Measurements from ENCODE around the gene PF4V1.
"Not testable (repeated sequence)": the region's sequence is repeated elsewhere in the genome, so short reads cannot be mapped to it uniquely, and the experiment has no call there.

Gene PF4V1

GRCh38 chr4:73871511-73872310 is 18.6 kb downstream of the PF4V1 start:
- DNase-seq, result no peak

DNA sequence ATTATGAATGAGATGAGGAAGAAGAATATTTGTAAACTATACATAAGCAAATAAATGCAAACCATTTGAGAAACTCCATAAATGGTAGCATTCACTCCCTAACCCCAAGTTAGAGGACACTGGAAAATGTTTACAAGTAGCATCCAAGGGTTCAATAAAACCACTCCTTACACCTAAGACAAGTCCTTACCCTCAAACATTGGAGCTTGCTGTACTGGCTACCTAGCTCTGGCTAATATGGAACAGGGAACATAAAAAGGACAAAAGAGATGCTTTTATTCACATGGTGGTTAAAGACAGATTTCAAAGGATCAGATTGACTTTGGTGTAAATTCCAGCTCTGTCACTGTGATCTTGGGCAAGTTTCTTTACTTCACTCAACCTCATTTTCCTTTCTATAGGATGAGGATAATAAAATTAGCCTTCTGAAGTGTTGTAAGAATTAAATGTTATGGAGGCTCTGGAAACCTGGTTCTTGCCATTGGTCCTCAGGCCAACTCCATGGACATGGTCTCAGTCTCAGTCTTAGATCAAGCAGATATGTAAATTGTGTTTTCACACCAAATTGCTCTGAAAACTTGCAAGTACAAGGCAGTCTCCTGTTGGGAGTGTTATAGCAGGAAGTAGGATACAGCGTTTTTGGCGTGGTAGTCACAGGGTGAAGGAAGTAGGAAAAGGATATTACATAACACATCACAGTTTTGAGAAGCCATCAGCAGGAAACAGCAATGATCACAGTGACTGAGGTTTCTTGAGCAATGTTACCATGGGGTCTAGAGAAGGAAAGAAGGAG is 19.4 kb downstream of the PF4V1 start:
- DNase-seq, result no peak

DNA sequence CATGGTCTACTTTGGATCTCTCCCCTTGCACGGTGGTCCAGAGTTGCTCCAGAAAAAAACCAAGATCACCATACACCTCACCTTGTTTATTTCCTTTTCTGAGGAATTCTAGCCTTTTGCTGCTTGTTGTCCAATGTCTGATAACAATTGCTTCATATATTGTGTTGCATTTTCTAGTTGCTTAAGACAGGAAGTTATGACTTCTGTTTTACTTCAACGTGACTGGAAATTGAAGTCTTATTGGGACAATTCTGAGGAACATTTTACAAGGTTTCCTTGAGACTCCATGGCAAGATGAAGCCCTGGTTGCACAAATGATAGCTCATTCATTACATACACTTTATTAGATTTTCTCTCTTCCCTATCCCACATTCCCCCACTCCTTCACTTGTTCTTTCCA is 21.3 kb downstream of the PF4V1 start:
- DNase-seq, result no peak

DNA sequence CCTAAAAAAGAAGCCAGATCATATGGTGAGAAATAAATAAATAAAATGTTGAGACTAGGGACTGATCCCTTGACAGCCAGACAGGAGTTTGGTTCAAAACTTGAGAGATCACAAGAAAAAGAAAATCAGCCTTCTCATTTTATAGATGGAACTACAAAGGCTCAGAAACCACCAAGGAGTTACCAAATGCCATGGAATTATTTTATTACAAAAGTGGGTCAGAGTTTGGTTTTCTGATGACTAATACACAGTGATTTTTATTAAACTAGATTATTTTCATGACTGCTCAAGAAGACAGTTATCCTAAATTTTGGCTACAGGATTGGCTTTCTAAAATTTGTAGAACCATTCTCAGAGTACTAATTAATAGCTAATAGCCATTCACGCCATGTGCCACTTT is 22.3 kb downstream of the PF4V1 start:
- DNase-seq, result no peak

- DNase-seq, result no peak
Observed at GRCh38 chr4:73883306-73883705, 30.2 kb downstream of the PF4V1 start.

DNA sequence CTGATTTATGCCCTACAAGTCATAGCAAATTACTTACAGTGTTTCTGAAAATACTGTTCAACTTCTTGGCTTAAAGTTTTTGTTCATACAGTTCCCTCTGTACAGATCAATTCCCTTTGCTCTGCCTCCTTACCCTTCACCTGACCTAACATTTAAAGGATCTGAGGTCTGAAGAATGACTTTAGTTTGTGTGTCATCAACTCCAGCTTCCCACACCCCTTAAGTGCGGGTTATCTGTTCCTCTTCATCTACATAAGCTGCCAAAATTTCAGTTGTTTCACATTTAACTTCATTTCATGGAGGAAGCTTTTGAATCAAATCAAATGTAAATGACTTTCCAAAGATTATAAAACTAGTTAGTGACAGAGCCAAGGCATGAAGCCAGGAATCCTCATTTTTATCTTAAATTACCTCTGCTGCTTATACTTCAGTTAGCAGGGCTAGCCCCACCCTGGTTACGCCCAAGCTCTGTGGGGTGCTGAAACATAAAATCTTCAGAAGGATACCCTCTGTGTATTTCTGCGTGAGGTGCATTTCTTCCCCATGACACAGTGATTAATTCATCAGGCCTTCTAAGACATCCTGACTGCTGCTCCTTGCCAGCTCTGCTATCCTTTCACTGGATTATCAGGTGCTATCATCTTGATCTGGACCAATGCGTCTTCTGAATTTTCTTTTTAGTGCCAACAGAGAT is 32.6 kb downstream of the PF4V1 start:
- DNase-seq, result no peak

- no peak for DNase-seq
Observed at GRCh38 chr4:73891326-73891725, 38.2 kb downstream of the PF4V1 start.

- no peak for DNase-seq
Observed at GRCh38 chr4:73891739-73892405, 38.8 kb downstream of the PF4V1 start.

GRCh38 chr4:73892966-73893365 is 39.9 kb downstream of the PF4V1 start:
- no peak for DNase-seq

DNA sequence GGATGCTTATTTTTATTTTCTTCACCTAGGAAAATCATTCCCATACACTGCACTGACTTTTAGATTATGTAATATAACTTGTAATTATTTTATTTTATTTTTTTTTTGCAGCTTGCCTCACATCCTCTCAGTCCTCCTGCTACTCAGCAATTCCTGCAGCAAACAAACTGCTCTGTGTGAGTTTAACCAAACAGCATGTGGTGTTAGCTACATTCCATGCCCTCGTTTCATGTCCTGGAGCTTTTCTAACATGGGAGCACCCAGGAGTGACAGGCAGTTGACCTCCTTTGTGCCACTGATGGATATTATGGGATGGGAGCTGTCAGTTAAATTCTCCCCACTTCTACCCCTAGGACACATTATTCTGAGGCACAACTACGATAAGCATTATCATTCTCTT is 40.9 kb downstream of the PF4V1 start:
- DNase-seq, result no peak

GRCh38 chr4:73895201-73896175 is 42.4 kb downstream of the PF4V1 start:
- no peak for DNase-seq

DNA sequence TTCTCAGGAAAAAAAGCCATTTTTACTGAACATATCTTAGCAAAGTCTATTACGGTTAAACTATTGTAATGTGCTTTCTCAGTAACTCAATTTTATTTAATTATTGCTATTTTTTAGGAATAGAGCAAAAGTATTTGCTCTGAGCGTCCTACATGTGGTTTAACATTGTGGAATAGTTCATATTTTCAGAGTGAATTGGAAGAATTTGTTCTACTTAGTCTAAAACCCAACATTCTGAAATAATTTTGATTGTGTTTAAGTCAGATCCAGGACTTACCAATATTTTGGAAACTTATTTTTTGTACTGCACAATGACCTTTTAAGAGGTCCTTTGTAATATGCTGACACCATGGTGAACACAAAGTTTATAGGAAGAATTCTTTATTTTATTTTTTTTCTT is 43.3 kb downstream of the PF4V1 start:
- no peak for DNase-seq

- DNase-seq, result no peak
Observed at GRCh38 chr4:73897380-73898136, 44.5 kb downstream of the PF4V1 start.

GRCh38 chr4:73899338-73899737 is 46.2 kb downstream of the PF4V1 start:
- not testable (repeated sequence) for DNase-seq

DNA sequence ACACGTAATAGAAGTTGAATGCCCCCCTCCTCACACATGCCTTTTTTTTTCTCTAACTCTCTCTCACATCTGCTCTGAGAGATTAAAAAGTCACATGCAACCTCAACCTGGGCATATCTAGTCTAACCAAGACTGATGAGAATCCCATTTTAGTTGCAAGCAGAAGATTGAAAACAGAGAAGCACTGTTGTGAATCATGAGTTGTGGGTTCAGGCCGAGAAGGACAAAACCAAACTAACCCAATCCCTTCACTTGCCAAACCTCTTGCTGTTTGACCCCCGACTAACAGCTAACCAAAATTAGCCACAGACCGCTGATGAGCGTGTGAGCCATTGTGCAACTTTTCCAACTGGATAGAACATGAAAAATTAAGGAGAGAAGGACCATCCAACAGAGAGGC is 47.9 kb downstream of the PF4V1 start:
- DNase-seq, result no peak

DNA sequence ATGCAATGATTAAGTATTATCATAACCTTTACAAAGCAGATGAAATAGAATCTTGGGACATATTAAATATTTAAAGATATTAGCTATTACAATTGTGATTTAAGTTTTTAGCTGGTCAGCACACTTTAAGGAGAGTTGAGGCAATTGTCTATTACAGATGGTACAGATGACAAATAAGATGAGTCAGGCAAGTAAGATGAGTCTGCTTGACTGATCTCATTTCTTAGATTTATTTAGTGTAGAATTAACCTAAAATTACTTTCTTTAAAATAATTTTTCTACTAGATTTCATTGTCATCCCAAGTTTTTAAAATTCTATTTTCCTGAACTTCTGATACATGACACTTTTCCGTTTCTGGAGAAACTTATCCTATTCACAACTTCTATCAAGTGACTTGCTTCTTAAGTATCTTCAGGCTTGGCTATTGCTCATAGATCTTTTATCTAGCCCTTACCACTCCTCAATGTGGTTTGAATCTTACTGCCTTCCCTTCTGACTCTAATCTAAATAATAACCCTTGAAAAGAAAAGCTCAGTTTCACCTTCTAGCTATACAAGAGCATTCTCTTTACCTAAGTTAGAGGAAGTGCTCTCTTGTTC is 49.0 kb downstream of the PF4V1 start:
- no peak for DNase-seq

DNA sequence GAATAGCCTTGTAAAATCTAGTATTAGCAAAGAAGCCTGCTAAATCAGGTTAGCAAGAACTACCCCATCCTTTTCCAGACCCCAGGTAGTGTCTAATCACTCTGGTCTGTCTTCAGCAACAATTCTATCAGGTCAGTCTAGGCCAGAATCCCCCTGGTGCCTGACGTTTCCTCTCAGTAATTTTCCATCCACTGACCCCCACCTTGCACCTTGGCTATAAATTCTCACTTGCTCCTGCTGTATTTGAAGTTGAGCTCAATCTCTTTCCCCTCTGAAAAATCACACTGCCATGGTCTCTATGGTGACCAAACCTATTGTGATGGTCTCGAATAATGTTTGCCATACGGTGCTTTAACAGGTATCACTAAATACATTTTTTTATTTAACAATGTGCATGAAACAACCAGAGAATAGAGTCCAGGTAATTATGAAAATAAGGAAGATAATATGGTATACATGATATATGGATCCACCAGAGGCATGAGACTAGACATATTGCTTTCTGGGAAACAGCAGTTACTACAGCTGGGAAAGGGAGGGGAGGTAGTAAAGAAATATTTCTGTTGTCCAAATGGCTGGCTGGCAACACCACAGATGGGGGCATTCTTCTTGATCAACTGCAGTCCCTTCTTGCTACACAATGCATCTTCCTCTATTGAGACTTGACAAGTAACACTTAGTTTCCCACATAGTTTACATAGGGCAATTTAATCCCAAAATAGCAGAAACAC is 49.9 kb downstream of the PF4V1 start:
- no peak for DNase-seq

All from activated effector memory CD4-positive, alpha-beta T cell treated with Interleukin-2 at 50 U/mL for 16 hours (primary cell).